Measurements from ENCODE around the gene RACGAP1. TPM values are rescaled to one million over a fixed set of nuclear protein-coding genes. Genes with fewer than 3 reads are reported as not detected.

RACGAP1 gene
- total RNA-seq, 1 experiment from 2014 or later, result 147 TPM

GRCh38 chr12:50065726-50066310 lies 40.5 kb upstream of the RACGAP1 start:
- H3K36me3 ChIP-seq (ENCODE audit: control insufficient read depth, insufficient read depth, low read length), result no peaks in the 10 kb centered on the region
- in situ Hi-C loops (cut with HindIII; ENCODE audit: low pct_unique_long_range_greater_than_20kb, low sequenced_read_pairs), result no loop called here
- CTCF ChIA-PET, result interaction anchor here (0.6 to 3.9 kb wide), 3 partner anchors 9 to 99 kb away, joined by 3 to 13 read pairs (median 3); no protein-coding TSS in a partner anchor
- no peak for TF ChIP-seq CTCF (IDR thresholded peaks at IDR 0.05)
- TF ChIP-seq, protein P1, sequence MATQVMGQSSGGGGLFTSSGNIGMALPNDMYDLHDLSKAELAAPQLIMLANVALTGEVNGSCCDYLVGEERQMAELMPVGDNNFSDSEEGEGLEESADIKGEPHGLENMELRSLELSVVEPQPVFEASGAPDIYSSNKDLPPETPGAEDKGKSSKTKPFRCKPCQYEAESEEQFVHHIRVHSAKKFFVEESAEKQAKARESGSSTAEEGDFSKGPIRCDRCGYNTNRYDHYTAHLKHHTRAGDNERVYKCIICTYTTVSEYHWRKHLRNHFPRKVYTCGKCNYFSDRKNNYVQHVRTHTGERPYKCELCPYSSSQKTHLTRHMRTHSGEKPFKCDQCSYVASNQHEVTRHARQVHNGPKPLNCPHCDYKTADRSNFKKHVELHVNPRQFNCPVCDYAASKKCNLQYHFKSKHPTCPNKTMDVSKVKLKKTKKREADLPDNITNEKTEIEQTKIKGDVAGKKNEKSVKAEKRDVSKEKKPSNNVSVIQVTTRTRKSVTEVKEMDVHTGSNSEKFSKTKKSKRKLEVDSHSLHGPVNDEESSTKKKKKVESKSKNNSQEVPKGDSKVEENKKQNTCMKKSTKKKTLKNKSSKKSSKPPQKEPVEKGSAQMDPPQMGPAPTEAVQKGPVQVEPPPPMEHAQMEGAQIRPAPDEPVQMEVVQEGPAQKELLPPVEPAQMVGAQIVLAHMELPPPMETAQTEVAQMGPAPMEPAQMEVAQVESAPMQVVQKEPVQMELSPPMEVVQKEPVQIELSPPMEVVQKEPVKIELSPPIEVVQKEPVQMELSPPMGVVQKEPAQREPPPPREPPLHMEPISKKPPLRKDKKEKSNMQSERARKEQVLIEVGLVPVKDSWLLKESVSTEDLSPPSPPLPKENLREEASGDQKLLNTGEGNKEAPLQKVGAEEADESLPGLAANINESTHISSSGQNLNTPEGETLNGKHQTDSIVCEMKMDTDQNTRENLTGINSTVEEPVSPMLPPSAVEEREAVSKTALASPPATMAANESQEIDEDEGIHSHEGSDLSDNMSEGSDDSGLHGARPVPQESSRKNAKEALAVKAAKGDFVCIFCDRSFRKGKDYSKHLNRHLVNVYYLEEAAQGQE (IDR thresholded peaks at IDR 0.05; ENCODE audit: insufficient read depth in 1 of 2, low read depth in 2 of 2, low read length in 1 of 2), result no peak
- no peak for TF ChIP-seq TCF7L2 (IDR thresholded peaks at IDR 0.05; ENCODE audit: low read depth, low read length)
- TF ChIP-seq POLR2AphosphoS5 (IDR thresholded peaks at IDR 0.05; ENCODE audit: low read depth, low read length), result no peak
- TF ChIP-seq SIN3A (IDR thresholded peaks at IDR 0.05; ENCODE audit: borderline replicate concordance, insufficient read depth, low read depth, low read length), result no peak
- BruUV-seq (replicated peaks), result no TSS peak
- POLR2A ChIA-PET, result no interaction called here
- no peaks in the 10 kb centered on the region for H3K27me3 ChIP-seq (ENCODE audit: control insufficient read depth, insufficient read depth, low read length)
- no peaks in the 10 kb centered on the region for H3K9me3 ChIP-seq (ENCODE audit: control insufficient read depth, insufficient read depth, low read depth, low read length)
- H3K4me1 ChIP-seq (ENCODE audit: control insufficient read depth, insufficient read depth, low read length), result 0 out of 2 replicates have a peak, but pooled peaks cover 3% of the 10 kb centered on the region
- no peak overlapping the region for H3K27ac ChIP-seq (ENCODE audit: low read length)
- no peak for DNase-seq (ENCODE audit: low read depth, low spot score)
- ATAC-seq, result no peak
- H3K4me3 ChIP-seq (ENCODE audit: low read depth in 2 of 2, low read length in 2 of 2), result no peak overlapping the region
- intact Hi-C loops (cut with micrococcal nuclease; ENCODE audit: unreplicated experiment), result no loop called here

DNA sequence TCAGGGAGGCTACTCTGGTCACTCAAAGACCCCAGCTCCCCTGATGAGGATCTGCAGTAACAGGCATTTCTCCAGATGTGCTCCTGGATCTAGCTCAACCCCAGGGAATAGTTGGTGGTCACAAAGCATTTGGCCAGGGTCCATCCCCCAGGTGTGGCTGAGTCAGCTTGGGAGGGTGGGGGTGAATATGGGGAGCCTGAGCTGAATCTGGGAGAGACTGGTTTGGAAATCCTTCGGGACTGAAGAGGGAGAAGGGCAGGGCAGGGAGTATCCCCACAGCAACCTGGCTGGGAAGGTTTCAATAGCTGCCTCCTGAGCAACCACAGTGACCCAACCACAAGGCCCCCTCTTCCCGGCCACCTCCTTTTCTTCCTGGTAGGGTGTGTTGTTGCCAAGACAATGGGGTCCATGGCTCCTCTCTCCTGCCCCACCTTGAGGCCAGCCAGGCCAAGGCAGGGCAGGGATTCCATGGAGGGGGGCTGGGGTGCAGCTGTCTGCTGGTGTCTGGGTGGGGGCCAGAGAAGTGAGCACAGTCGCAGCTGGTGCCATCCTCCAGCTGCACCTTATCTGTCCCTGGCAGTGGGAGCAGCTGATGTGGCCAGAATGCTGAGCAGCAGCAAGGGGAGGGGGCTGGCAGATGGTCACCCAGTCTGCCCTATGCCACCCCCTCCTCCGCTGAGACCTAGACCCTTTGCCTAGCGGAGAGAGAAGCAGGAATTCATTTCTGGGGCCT lies 37.6 kb upstream of the RACGAP1 start:
- no peak overlapping the region for H3K27ac ChIP-seq (ENCODE audit: low read length)
- H3K4me3 ChIP-seq (ENCODE audit: low read depth in 2 of 2, low read length in 2 of 2), result no peak overlapping the region
- in situ Hi-C loops (cut with HindIII; ENCODE audit: low pct_unique_long_range_greater_than_20kb, low sequenced_read_pairs), result no loop called here
- H3K27me3 ChIP-seq (ENCODE audit: control insufficient read depth, insufficient read depth, low read length), result no peaks in the 10 kb centered on the region
- H3K36me3 ChIP-seq (ENCODE audit: control insufficient read depth, insufficient read depth, low read length), result no peaks in the 10 kb centered on the region
- POLR2A ChIA-PET, result interaction anchor here (0.6 kb wide), 1 partner anchor 92 kb away, joined by 3 read pairs; no protein-coding TSS in a partner anchor
- intact Hi-C loops (cut with micrococcal nuclease; ENCODE audit: unreplicated experiment), result no loop called here
- 0 out of 2 replicates have a peak, but pooled peaks cover 3% of the 10 kb centered on the region for H3K4me1 ChIP-seq (ENCODE audit: control insufficient read depth, insufficient read depth, low read length)
- DNase-seq (ENCODE audit: low read depth, low spot score) (no peak), ATAC-seq (no peak)
- TF ChIP-seq CTCF (IDR thresholded peaks at IDR 0.05), result no peak
- no peak for TF ChIP-seq SIN3A (IDR thresholded peaks at IDR 0.05; ENCODE audit: borderline replicate concordance, insufficient read depth, low read depth, low read length)
- no peak for TF ChIP-seq TCF7L2 (IDR thresholded peaks at IDR 0.05; ENCODE audit: low read depth, low read length)
- no peak for TF ChIP-seq POLR2AphosphoS5 (IDR thresholded peaks at IDR 0.05; ENCODE audit: low read depth, low read length)
- TF ChIP-seq, protein P1 (IDR thresholded peaks at IDR 0.05; ENCODE audit: insufficient read depth in 1 of 2, low read depth in 2 of 2, low read length in 1 of 2), result no peak
- H3K9me3 ChIP-seq (ENCODE audit: control insufficient read depth, insufficient read depth, low read depth, low read length), result no peaks in the 10 kb centered on the region
- CTCF ChIA-PET, result no interaction called here
- no TSS peak for BruUV-seq (replicated peaks)
